SIG-M5 treated with dmso at 0.1 percent for 504 hours (cell line): ENCODE measurements around the gene LGALS12.

Experiments
- DNase-seq: peaks from one replicate; lab custom pipeline; 2025; ENCODE audit not compliant: unreplicated experiment; lab: John Stamatoyannopoulos, UW

LGALS12 gene, protein sequence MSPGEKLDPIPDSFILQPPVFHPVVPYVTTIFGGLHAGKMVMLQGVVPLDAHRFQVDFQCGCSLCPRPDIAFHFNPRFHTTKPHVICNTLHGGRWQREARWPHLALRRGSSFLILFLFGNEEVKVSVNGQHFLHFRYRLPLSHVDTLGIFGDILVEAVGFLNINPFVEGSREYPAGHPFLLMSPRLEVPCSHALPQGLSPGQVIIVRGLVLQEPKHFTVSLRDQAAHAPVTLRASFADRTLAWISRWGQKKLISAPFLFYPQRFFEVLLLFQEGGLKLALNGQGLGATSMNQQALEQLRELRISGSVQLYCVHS

DNA sequence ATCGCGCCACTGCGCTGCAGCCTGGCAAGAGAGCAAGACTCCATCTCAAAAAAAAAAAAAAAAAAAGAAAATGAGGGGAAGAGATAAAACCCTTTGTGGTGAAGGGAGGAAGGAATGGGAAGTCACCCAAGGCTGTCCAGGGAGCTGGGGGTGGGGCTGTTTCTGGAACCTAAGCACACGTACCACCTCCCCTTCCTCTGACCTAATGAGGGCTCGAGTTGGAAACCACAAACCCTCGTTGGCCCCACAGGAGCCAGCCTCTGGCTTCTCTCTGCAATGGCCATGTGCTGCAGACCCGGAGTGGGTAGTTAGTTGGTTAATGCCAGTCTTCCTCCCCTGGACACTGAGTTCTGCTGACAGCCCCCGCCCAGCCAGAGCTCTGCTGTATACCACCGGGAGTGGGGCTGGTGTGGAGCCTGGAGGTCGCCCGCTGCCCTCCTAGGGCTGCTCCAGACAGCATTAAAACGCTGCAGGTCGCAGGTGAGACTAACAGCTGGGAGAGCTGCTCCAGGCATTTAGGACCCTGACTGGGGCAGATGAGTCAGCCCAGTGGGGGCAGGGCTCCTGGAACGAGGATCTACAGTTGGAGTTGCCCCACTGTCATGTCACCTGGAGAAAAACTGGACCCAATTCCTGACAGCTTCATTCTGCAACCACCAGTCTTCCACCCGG is at the start of gene LGALS12:
LGALS12 (plus strand) TSS at position 228 of the 672 bp plus-strand sequence; CDS start at position 603, 375 bp downstream.
- peak; percentile 89 for DNase-seq

DNA sequence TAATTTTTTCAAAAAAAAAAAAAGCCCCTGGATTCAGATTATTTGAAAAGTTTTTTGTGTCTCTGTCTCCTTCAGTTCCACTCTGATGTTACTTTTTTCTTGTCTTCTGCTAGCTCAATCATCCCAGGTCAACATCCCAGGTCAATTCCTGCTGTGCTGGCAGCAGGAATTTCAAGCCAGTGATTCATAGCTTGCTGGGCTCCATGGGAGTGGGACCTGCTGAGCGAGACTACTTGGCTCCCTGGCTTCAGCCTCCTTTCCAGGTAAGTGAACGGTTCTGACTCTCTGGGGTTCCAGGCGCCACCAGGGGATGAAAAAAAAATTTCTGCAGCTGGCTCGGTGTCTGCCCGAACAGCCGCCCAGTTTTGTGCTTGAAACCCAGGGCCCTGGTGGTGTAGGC is 46.3 kb upstream of the LGALS12 start:
- no peak for DNase-seq

DNA sequence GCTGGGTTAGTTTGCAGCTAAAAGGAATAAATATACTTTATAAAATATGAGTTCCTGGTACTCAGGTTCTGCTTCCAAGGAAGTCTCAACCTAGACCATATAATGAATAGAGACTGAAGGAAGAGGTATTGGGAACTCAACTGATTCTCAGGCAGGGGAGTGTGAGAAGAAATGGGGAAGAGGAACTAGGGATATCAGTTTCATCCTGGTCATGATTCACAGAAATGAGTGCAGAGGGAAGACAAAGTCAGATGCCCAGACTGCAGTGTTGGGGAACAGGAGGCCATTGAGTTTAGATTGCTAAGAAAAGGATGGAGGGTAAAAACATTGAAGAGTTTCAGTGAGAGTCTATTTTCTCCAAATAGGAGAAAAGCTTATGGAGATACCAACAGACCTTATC is 43.7 kb upstream of the LGALS12 start:
- DNase-seq = peak; percentile 2

DNA sequence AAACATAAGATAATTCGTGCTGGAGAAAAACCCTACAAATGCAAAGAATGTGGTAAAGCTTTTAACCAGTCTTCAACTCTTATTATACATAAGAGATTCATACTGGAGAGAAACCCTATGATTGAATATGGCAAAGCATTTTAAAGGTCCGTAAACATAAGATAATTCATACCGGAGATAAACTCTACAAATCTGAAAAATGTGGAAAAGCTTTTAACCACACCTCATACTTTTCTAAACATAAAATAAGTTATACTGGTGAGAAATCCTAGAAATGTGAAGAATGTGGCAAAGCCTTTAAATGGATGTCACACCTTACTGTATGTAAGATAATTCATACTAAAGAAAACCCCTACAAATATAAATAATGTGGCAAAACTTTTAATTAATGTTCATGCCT is 35.6 kb upstream of the LGALS12 start:
- DNase-seq = no peak

DNA sequence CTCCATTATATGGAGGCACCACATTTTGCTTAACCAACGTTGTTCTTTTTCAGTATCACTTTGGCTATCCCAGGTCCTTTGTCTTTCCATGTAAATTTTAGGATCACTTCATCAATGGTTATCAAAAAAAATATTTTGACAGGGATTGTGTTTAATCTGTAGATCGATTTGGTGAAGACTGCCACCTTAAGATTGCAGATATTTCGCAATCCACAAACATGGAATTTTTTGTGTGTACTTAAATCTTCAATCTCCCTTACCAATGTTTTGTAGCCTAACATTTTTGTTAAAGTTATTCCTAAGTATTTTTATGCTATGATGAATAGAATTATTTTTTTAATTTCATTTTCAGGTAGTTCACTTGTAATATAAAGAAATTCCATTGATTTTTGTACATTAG is 33.5 kb upstream of the LGALS12 start:
- DNase-seq = no peak

DNA sequence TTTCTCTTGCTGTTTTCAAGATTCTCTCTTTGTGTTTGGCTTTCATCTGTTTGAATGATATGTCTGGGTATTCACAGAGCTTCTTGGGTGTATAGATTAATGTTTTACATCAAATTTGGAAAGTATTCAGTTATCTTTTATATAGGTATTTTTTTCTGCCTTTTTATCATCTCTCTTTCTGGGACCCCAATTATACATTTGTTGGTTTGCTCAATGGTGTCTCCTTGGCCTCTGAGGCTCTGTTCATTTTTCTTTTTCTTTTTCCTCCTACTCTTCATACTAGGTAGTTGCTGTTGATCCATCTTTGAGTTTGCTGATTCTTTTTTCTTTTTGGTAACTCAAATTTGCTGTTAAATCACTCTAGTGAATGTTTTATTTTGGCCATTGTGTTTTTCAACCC is 29.3 kb upstream of the LGALS12 start:
- no peak for DNase-seq

DNA sequence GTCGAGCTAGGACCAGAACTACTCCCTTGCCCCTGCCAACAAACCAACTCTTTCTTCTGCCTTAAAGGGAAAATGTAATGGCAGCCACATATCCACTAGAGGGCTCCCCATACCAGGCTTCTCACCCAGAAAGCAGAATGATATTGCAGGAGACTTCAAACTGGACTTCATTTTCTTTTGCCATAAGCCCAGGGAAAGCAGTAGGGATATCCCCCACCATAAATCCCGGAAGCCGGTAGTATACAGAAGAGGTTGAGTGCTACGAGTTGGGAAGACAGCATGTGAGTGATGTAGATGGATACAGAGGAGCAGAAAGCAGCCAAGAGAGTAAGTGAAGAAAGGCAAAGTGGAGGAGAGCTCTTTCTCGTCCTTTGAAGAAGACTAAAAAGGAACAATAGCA is 27.0 kb upstream of the LGALS12 start:
- peak; percentile 77 for DNase-seq

DNA sequence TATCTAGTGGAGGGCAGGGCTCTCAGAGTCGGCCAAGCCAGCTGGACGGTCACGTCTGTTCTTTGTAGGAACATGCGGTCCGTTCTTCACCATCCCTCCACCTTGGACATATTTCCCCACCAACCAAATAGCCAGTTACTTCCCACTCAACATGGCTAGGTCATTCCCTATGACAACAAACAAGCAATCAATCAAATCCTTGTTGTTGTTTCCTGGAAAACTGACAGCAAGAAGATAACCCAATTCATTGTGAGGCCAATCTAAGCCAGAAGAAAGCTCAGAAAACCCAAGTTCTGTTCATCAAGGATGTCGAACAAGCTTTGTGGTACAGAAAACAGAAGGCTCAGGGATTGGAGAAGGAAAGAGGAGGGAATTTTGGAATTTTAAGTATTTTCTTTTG is 25.8 kb upstream of the LGALS12 start:
- no peak for DNase-seq

DNA sequence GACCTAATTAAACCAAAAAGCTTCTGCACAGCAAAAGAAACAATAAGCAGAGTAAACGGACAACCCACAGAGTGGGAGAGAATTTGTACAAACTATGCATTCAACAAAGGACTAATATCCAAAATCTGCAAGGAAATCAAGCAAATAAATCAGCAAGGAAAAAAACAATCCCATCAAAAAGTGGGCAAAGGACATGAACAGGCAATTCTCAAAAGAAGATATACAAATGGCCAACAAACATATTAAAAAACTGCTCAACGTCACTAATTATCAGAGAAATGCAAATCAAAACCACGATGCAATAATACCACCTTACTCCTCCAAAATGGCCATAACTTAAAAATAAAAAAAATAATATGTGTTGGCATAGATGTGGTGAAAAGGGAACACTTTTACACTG is 20.1 kb upstream of the LGALS12 start:
- DNase-seq = no peak

DNA sequence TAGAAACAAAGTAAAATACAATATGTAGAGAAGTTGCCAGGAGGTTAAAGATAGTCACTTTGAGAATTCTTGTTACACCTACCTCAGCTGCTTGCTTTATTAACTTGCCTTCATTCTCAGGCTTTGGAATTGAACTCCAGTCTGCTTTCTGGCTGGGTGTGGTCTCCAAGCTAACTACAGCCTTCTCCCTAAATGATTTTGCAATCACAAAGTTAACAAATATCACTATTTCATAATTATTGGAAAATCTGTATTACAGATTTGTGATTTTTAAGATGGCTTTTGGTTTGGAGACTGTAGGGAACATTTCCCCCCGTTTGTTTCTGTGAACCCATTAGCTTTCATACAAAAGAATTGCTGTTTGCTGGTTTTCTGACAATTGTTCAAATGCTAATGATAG is 17.1 kb upstream of the LGALS12 start:
- no peak for DNase-seq

DNA sequence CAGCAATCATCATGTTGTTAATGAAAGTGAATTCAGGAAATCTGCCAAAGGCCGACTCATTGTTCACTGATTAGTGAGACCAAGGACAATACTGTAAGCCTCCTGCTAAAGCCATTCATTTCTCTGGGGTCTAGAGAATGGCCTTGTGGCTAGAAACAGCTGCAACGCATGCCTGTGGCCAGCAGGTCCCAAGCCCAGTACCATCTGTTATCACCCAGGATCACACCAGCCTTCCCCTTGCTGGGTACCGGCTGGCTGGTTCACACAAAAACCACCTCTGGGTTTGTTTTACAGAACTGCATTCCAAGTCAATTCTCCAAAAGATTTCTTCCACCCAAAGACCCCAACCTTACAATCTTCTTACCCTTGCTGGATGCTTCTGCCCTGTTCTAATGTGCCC is 16.0 kb upstream of the LGALS12 start:
- DNase-seq = no peak

DNA sequence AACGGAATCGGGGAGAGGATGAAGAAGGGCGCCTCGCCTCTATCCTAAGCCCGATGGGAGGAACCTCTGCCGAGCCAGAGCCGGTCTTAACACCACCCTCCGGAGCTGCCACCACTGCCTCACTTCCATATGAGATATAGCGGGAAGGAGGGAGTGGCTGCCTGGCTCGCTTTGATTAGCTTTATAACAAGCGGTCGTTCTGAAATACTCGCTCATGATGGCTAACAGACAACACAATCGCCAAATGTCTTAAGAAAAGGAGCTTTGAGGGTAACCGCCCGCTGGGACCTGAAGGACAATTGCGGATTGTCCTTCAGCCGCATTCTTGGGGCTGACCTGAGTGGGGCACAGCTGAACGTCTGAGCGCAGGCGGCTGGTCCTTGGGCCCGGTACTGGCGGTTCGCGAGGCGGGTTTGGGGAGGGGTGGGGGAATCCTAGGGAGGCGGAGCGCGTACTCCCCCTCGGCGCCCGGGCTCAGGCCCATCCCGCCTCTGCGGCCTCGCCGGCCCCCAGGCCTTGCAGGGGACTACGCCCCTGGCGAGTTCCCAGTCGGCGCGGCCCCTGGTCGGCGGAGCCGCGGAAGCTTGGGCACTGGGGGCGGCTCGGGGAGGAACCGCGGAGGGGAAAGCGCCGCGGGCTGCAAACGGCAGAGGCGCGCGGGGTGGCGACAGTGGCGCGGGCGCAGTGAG is 15.2 kb upstream of the LGALS12 start, which contains the start of gene PLAAT5:
PLAAT5 (minus strand) TSS at position 617 of the 689 bp plus-strand sequence; CDS start at position 484, 133 bp downstream.
- DNase-seq = no peak

DNA sequence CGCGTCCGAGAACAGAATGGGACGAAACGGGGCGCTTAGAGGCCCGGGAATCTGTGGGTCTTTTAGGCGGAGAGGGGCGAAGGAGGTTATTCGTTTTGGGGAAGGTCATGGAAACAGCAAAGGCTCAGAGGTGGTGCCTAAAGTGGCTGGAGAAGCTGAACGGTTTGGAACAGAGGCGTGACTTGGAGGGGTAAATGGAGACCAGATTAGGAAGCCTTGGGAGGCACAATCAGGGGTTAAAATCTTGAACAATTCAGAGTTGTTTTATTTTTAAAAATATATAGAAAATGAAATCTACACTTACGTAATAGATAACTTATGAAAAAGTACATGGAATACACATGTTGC is 14.7 kb upstream of the LGALS12 start:
- DNase-seq = no peak

DNA sequence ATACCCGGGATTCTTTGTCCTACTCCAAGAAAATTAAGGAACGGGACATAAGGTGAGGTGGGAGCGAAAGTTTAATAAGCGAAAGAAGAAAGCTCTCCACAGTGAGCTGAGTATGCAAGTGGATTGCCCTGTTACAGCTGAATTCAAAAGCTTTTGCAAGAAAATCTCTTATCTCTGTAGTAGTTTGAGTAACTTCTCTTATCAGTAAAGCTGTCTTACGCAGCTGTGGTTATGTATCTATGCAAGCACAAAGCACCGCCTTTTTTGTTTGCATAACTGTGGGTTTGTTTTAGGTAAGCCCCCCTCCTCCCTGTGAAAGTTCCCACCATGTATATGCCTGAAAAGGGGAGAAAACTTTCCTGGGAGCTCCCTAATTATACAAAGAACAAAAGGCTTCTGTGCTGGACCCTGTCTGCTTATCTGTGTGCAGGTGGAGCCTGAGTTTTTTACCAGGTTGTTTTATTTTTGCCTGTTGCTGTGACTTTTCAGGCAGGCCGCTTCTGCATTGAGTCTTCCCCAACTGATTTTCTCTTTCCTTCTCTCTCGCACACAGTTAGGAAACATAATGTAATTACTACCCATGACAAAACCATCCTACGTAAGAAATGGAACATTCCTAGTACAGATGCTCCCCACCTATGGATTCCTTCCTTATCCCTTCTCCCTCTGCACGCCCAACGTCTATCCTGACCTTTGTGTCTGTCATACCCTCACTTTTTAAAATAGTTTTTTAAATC is 14.1 kb upstream of the LGALS12 start:
- DNase-seq = peak; percentile 58

DNA sequence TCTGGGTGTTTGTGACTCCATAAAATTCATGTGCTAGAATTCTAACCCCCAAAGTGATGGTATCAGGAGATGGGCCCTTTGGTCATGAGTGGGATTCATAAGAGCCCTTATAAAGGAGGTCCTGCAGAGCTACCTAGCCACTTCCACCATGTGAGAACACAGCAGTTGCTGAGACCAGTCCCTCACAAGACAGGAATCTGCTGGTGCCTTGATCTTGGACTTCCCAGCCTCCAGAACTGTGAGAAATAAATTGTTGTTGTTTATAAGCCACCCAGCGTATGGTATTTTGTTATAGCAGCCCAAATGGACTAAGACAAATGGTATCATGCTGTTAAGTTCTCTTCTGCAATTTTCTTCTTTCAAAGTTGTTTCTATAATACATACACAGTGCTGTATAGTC is 13.4 kb upstream of the LGALS12 start:
- no peak for DNase-seq

DNA sequence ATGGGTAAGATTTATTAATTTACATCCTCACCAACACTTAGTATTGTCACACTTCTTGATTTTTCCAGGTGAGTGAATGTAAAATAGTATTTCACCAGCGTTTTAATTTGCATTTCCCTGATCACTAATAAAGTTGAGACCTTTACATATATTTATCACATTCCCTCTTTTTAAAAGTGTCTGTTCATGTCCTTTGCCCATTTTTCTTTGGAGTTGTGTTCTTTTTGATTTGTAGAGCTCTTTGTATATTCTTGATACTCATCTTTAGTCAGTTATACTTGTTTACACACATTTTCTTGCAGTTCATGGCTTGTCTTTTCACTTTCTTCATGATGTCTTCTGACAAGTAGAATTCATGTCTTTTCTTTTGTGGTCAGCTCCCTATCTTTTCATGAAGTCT is 12.8 kb upstream of the LGALS12 start:
- no peak for DNase-seq

DNA sequence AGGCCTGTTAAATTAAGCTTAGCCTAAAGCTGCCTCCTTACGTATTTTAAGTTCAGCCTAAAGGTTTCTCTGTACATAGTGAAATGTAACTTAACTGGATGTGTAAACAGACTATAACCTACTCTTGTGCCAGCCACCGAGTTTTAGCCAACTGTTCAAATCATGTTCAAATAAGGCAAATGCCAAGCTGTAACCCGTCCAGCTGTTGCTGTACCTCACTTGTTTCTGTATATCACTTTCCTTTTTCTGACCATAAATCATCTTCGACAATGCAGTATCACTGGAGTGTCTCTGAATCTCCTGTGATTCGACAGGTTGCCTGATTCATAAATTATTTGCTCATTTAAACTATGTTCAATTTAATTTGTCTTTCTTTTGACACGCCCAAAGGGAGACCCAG is 10.9 kb upstream of the LGALS12 start:
- DNase-seq = no peak

DNA sequence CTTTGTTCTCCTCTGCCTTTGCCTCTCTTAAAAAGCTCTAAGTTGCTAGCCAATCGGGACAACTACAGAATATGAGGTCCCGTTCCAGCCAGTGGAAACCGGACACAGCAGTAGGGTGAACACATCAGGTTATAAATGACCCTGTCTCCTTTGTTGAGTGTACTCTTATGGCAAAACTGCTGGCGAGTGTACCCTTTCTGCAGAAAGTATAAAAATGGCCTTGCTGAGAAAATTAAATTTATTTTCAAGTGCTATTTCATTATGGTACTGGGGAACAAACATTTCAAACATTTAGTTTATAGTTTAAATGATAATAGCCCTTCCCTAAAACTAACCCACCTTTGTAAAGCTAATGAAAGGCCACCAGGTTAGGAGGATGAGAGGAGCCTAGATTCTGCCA is 6.0 kb upstream of the LGALS12 start:
- DNase-seq = no peak

DNA sequence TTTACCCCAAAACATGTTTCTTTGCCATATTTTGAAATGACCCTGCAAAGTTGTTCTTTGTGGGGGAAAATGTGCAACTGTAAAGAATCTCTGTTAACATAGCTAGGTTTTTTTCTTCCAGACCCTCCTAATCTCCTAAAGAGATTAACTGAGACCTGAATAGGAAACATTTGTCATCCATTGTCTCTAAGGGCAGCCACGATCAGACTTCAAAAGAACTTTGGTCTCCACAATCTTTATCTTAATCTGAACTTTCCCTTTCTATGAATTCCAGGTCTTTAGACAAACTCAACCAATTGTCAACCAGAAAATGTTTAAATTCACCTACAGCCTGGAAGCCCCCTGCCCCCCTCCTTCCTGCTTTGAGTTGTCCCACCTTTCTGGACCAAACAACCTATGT is 4.6 kb upstream of the LGALS12 start:
- DNase-seq = no peak

DNA sequence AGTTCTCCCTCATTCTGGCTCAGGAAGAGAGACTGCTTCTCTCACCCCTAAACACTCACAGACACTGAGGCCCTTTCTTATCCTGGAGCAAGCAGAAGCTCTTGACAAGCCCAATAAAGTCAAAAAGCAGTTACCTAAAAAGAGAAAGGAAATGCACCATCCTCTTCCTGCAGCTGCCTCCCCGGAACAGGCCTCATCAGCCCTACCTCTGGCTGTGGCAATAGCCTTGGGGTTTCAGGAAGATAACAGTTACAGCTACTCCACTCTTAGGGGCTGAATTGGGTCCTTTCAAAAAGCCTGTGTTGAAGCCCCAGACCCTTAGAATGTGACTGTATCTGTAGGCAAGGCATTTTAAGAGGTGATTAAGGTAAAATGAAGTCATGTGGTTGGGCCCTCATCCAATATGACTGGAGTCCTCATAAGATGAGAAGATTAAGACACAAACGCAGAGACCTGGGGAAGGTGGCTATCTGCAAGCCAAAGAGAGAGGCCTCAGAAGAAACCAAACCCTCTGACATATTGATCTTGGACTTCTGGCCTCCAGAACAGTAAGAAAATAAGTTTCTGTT is 3.5 kb upstream of the LGALS12 start:
- DNase-seq = peak; percentile 43

DNA sequence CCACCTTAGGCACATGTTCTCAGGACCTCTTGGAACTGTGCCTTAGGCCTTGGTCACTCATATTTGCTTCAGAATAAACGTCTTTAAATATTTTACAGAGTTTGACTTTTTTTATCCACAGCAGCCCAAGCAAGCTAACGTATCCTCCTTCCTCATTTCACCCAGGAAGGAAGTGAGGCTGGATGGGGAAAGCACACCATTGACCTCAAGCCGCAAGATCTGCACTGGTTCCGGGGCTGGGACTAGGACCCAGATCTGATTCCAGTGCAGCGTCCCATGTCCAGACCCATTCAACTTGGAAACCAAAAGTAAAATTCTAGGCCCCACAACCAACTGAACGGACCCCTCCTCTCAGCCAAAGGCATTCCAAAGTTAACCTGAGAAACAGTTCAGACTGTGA is 2.4 kb upstream of the LGALS12 start:
- DNase-seq = peak; percentile 72
